NCI-H2227 (cell line): ENCODE measurements around the gene ABHD10.

Experiments used
- DNase-seq: peaks from one replicate; lab custom pipeline; 2025; ENCODE audit not compliant: unreplicated experiment; lab: John Stamatoyannopoulos, UW

The ABHD10 gene

GRCh38 chr3:112000367-112000771 lies 21.5 kb downstream of the ABHD10 start:
- DNase-seq = no peak

GRCh38 chr3:112000966-112001365 lies 22.1 kb downstream of the ABHD10 start:
- DNase-seq = peak; percentile 47

- DNase-seq = no peak
These were observed 22.7 kb downstream of the ABHD10 start for GRCh38 chr3:112001526-112001925.

GRCh38 chr3:112002096-112002971 lies 23.5 kb downstream of the ABHD10 start:
- DNase-seq = no peak

- DNase-seq = no peak
These were observed 24.7 kb downstream of the ABHD10 start for GRCh38 chr3:112003321-112004080.

- no peak for DNase-seq
These were observed 25.4 kb downstream of the ABHD10 start for GRCh38 chr3:112004187-112004586.

- DNase-seq = no peak
These were observed 25.8 kb downstream of the ABHD10 start for GRCh38 chr3:112004669-112005068.

- DNase-seq = no peak
These were observed 26.4 kb downstream of the ABHD10 start for GRCh38 chr3:112005091-112005672.

- DNase-seq = no peak
These were observed 28.8 kb downstream of the ABHD10 start for GRCh38 chr3:112007633-112008032.

GRCh38 chr3:112009670-112010069 lies 30.8 kb downstream of the ABHD10 start:
- DNase-seq = no peak

GRCh38 chr3:112010636-112011035 lies 31.8 kb downstream of the ABHD10 start:
- DNase-seq = no peak

- DNase-seq = no peak
These were observed 32.6 kb downstream of the ABHD10 start for GRCh38 chr3:112011376-112011940.

- DNase-seq = no peak
These were observed 33.6 kb downstream of the ABHD10 start for GRCh38 chr3:112012205-112012992.

GRCh38 chr3:112013058-112013783 lies 34.4 kb downstream of the ABHD10 start:
- no peak for DNase-seq

- DNase-seq = no peak
These were observed 34.9 kb downstream of the ABHD10 start for GRCh38 chr3:112013784-112014143.

- no peak for DNase-seq
These were observed 38.3 kb downstream of the ABHD10 start for GRCh38 chr3:112017091-112017490.

- no peak for DNase-seq
These were observed 39.9 kb downstream of the ABHD10 start for GRCh38 chr3:112018712-112019111.

- no peak for DNase-seq
These were observed 40.9 kb downstream of the ABHD10 start for GRCh38 chr3:112019716-112020115.

GRCh38 chr3:112020674-112021085 lies 41.9 kb downstream of the ABHD10 start:
- peak; percentile 2 for DNase-seq

GRCh38 chr3:112027142-112027541 lies 48.3 kb downstream of the ABHD10 start:
- DNase-seq = no peak
